OCI-LY7 (cell line): ENCODE measurements around the gene KXD1.

Source experiments
- EZH2phosphoT487 ChIP-seq: fragments of 200-600 bp; sonication (generic); IDR thresholded peaks from 2 replicates; pipeline ENCODE4 v1.6.1; 2018; ENCODE audit warnings: low read depth, borderline replicate concordance, mild to moderate bottlenecking, mixed run types, antibody characterized with exemption, low read length, moderate library complexity, mixed read lengths
- TF ChIP-seq, protein P1 (sequence below): fragments of 200-600 bp; sonication (generic); conservative IDR thresholded peaks from 2 replicates; pipeline ENCODE4 v1.5.1; 2014; ENCODE audit warnings: mild to moderate bottlenecking, antibody characterized with exemption, low read length, moderate library complexity, mixed read lengths

- TF ChIP-seq, protein P1, sequence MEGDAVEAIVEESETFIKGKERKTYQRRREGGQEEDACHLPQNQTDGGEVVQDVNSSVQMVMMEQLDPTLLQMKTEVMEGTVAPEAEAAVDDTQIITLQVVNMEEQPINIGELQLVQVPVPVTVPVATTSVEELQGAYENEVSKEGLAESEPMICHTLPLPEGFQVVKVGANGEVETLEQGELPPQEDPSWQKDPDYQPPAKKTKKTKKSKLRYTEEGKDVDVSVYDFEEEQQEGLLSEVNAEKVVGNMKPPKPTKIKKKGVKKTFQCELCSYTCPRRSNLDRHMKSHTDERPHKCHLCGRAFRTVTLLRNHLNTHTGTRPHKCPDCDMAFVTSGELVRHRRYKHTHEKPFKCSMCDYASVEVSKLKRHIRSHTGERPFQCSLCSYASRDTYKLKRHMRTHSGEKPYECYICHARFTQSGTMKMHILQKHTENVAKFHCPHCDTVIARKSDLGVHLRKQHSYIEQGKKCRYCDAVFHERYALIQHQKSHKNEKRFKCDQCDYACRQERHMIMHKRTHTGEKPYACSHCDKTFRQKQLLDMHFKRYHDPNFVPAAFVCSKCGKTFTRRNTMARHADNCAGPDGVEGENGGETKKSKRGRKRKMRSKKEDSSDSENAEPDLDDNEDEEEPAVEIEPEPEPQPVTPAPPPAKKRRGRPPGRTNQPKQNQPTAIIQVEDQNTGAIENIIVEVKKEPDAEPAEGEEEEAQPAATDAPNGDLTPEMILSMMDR, result no peak
- no peak for TF ChIP-seq EZH2phosphoT487
Measured at GRCh38 chr19:18539372-18539771, 18.3 kb upstream of the KXD1 start.
